GM12878 (cell line): ENCODE measurements around the gene CHSY3. TPM values are rescaled to one million over a fixed set of nuclear protein-coding genes. Genes with fewer than 3 reads are reported as not detected.

Experiments used
- ATAC-seq: fragments of 200-7000 bp; cut with Tn5 transposase; 3 replicates; pipeline ENCODE4 v1.9.1; 2020; ENCODE audit warnings: mild to moderate bottlenecking, moderate library complexity
- BruUV-seq: library from RNA; stranded (reverse); fragments of 400-500 nt; replicated peaks from 2 replicates; lab custom pipeline; 2021; lab: Mats Ljungman, UMichigan
- CTCF ChIA-PET: fragments of 300-600 bp; sonication (Branson Sonifier 250); formaldehyde crosslinking; extraction: SDS; loops from one replicate; lab custom pipeline; 2021; ENCODE audit warnings: inconsistent platforms; lab: Yijun Ruan, JAX
- POLR2A ChIA-PET: fragments of 350-600 bp; formaldehyde crosslinking; extraction: SDS; loops from one replicate; lab custom pipeline; 2021; ENCODE audit warnings: inconsistent platforms; lab: Charles Lee
- RAD21 ChIA-PET: fragments of 300-600 bp; sonication (Branson Sonifier 250); formaldehyde crosslinking; loops from one replicate; lab custom pipeline; 2023; ENCODE audit warnings: antibody characterized with exemption; ENCODE audit not compliant: unreplicated experiment; lab: Charles Lee
- SMC1A ChIA-PET: fragments of 300-600 bp; sonication (Branson Sonifier 250); formaldehyde crosslinking; loops from one replicate; lab custom pipeline; 2023; ENCODE audit not compliant: unreplicated experiment, uncharacterized antibody; lab: Charles Lee
- DNase-seq: peaks from one replicate; pipeline ENCODE4 v3.0.0-alpha.2; 2011; ENCODE audit warnings: low read depth, low spot score
- FAIRE-seq: peaks from 3 replicates; lab custom pipeline; 2011; peaks lifted over from hg19 to GRCh38; lab: Jason Lieb, UNC
- H2AFZ ChIP-seq: 2 replicates; pipeline ENCODE4 v1.6.0; 2011; ENCODE audit warnings: low read depth, low read length, control low read depth; ENCODE audit not compliant: control insufficient read depth
- H3K27ac ChIP-seq: 2 replicates; pipeline ENCODE4 v1.5.1; 2011; ENCODE audit warnings: control low read depth; ENCODE audit not compliant: control insufficient read depth, insufficient read depth
- H3K27me3 ChIP-seq, 2 experiments: replicated peaks in 1 of 2; 2 replicates each; pipeline versions ENCODE4 v1.6.0 to v1.6.1; 2011; ENCODE audit warnings: low read length in 1 of 2; ENCODE audit not compliant: control insufficient read depth in 2 of 2, insufficient read depth in 2 of 2
- H3K36me3 ChIP-seq, 2 experiments: 2 replicates each; pipeline ENCODE4 v1.5.1; 2011; ENCODE audit warnings: low read length in 1 of 2; ENCODE audit not compliant: control insufficient read depth in 2 of 2, insufficient read depth in 2 of 2
- H3K4me1 ChIP-seq: 2 replicates; pipeline ENCODE4 v1.6.1; 2011; ENCODE audit warnings: mild to moderate bottlenecking, low read length, moderate library complexity, mixed read lengths; ENCODE audit not compliant: control insufficient read depth, insufficient read depth
- H3K4me2 ChIP-seq: 2 replicates; pipeline ENCODE4 v1.6.0; 2011; ENCODE audit warnings: control low read depth; ENCODE audit not compliant: control insufficient read depth, insufficient read depth
- H3K4me3 ChIP-seq: fragments of 200-600 bp; sonication (generic); 2 replicates; pipeline ENCODE4 v1.5.1; 2016
- H3K79me2 ChIP-seq: 2 replicates; pipeline ENCODE4 v1.6.0; 2011; ENCODE audit warnings: low read length; ENCODE audit not compliant: control insufficient read depth, insufficient read depth
- H3K9ac ChIP-seq: 2 replicates; pipeline ENCODE4 v1.8.0; 2011; ENCODE audit warnings: low read length, control low read depth, mixed read lengths; ENCODE audit not compliant: control insufficient read depth, insufficient read depth
- H3K9me3 ChIP-seq: replicated peaks from 3 replicates; pipeline ENCODE4 v1.5.1; 2011; ENCODE audit warnings: mild to moderate bottlenecking, low read length; ENCODE audit not compliant: control insufficient read depth, insufficient read depth
- H4K20me1 ChIP-seq: 2 replicates; pipeline ENCODE4 v1.6.0; 2011; ENCODE audit not compliant: control insufficient read depth, insufficient read depth
- BHLHE40 ChIP-seq, 2 experiments: fragments of 450-650 bp in 1 of 2; IDR thresholded peaks; 2 replicates each; pipeline ENCODE4 v1.6.1; 2011 to 2017; ENCODE audit warnings: low read depth in 2 of 2, borderline replicate concordance in 1 of 2, improper control_type of control experiment in 1 of 2, low read length in 1 of 2, mild to moderate bottlenecking in 1 of 2
- FOXM1 ChIP-seq: IDR thresholded peaks from 2 replicates; pipeline ENCODE4 v1.6.1; 2012; ENCODE audit warnings: low read depth, mild to moderate bottlenecking, inconsistent platforms, low read length, moderate library complexity
- IRF5 ChIP-seq: fragments of 450-650 bp; IDR thresholded peaks from 2 replicates; pipeline ENCODE4 v1.6.1; 2017; ENCODE audit warnings: borderline replicate concordance
- MLLT1 ChIP-seq: fragments of 450-650 bp; IDR thresholded peaks from 2 replicates; pipeline ENCODE4 v1.6.1; 2016; ENCODE audit warnings: mild to moderate bottlenecking
- NR2C1 ChIP-seq: fragments of 450-650 bp; IDR thresholded peaks from 2 replicates; pipeline ENCODE4 v1.6.1; 2017; ENCODE audit warnings: antibody characterized with exemption, mild to moderate bottlenecking, moderate library complexity
- POLR2A ChIP-seq: IDR thresholded peaks from 2 replicates; pipeline ENCODE4 v1.6.1; 2011; ENCODE audit warnings: low read depth, mild to moderate bottlenecking, low read length
- RB1 ChIP-seq: fragments of 450-650 bp; formaldehyde crosslinking; IDR thresholded peaks from 2 replicates; pipeline ENCODE4 v1.6.1; 2017; ENCODE audit warnings: mild to moderate bottlenecking, borderline replicate concordance
- RELA ChIP-seq: fragments of 450-650 bp; IDR thresholded peaks from 2 replicates; pipeline ENCODE4 v1.8.0; 2014; ENCODE audit warnings: borderline replicate concordance; ENCODE audit not compliant: partially characterized antibody
- ZNF217 ChIP-seq: fragments of 450-650 bp; IDR thresholded peaks from 2 replicates; pipeline ENCODE4 v1.6.1; 2017; ENCODE audit warnings: antibody characterized with exemption, mild to moderate bottlenecking
- ZNF687 ChIP-seq: fragments of 450-650 bp; IDR thresholded peaks from 2 replicates; pipeline ENCODE4 v1.6.1; 2017; ENCODE audit warnings: mild to moderate bottlenecking, moderate library complexity
- WGBS: methylation state at CpG from one replicate; pipeline ENCODE4 v1.1.6; 2016; ENCODE audit warnings: low lambda C conversion rate; ENCODE audit not compliant: insufficient replicate concordance, insufficient coverage; ENCODE audit errors: missing lambda C conversion rate; 5-methylcytosine and 5-hydroxymethylcytosine counted together
- in situ Hi-C: fragments of 300-500 bp; cut with MboI; formaldehyde crosslinking; loops from 9 replicates; pipeline ENCODE4 v1.14.3; 2018; ENCODE audit warnings: mixed read lengths
- intact Hi-C: fragments of 100-400 bp; cut with micrococcal nuclease; formaldehyde crosslinking; loops from one replicate; pipeline ENCODE4 v1.14.2; 2022; ENCODE audit not compliant: unreplicated experiment
- polyA plus RNA-seq, 11 experiments: library from polyadenylated mRNA; depleted of rRNA in 4 of 11; unstranded in 6 of 11; stranded (reverse) in 5 of 11; fragments of >200 nt; fragmentation: Nextera tagmentation in 4 of 11; fragmentation: Illumina TruSeq in 1 of 11; extraction: Ambion mirVana in 4 of 11; extraction: Trizol in 1 of 11; gene quantifications; 1 replicate in 1 of 11; 2 replicates in 10 of 11; pipeline versions ENCODE4 v1.2.1 to v1.2.3, GENCODE V29; 2011 to 2016; ENCODE audit warnings: inconsistent platforms in 2 of 11, missing spikeins in 2 of 11, low read depth in 1 of 11
- total RNA-seq, 4 experiments: library from RNA; depleted of rRNA in 3 of 4; stranded (reverse); fragments of >200 nt in 3 of 4; fragmentation: Illumina TruSeq in 1 of 4; extraction: Trizol in 1 of 4; gene quantifications; 2 replicates each; pipeline versions ENCODE4 v1.2.1 to v1.2.3, GENCODE V29; 2013 to 2021

Gene CHSY3
- total and polyA plus RNA-seq, 10 of the 15 experiments (the other 5 are each of a cell fraction or from before 2014, with no cell fraction given) = not detected

- Histone ChIP-seq H3K4me3 (no peak overlapping the region), H3K9me3 (no peaks in the 10 kb centered on the region), H3K9ac (no peak overlapping the region), H3K27ac (no peak overlapping the region), H3K27me3 (no peaks in the 10 kb centered on the region), H2AFZ (no peak overlapping the region), H4K20me1 (no peaks in the 10 kb centered on the region), H3K4me2 (no peak overlapping the region), H3K79me2 (no peaks in the 10 kb centered on the region), H3K36me3 (no peaks in the 10 kb centered on the region), H3K4me1 (no peaks in the 10 kb centered on the region)
- intact Hi-C loops (no loop called here), in situ Hi-C loops (no loop called here)
- POLR2A ChIA-PET = interaction anchor here (1.0 kb wide), 1 partner anchor 11 kb away, joined by 3 read pairs; no protein-coding TSS in a partner anchor
- CTCF ChIA-PET = no interaction called here
- ATAC-seq (no peak), FAIRE-seq (no peak), DNase-seq (no peak)
- BruUV-seq = no TSS peak
- RAD21 ChIA-PET = no interaction called here
- SMC1A ChIA-PET = no interaction called here
- 10% methylated on average over 3 of the region's 3 CpGs for WGBS
- TF ChIP-seq ZNF217 = no peak
- no peak for TF ChIP-seq RELA
- no peak for TF ChIP-seq NR2C1
- no peak for TF ChIP-seq FOXM1
- no peak for TF ChIP-seq MLLT1
- TF ChIP-seq IRF5 = no peak
- TF ChIP-seq BHLHE40 (IDR thresholded peaks at IDR 0.05; ENCODE audit: borderline replicate concordance in 1 of 2, low read depth in 2 of 2, low read length in 1 of 2) = no peak
- no peak for TF ChIP-seq ZNF687
- no peak for TF ChIP-seq RB1
- TF ChIP-seq POLR2A = no peak
Measured at GRCh38 chr5:129963359-129963758, 59.1 kb downstream of the CHSY3 start.
